Stimulated activated CD8-positive, alpha-beta memory T cell treated with anti-CD3 and anti-CD28 coated beads, Interleukin-12 subunit alpha, Interleukin-12 subunit beta, amount 100 ng/mL, for 24 hours (primary cell): ENCODE results near the gene DNER.

Experiments used
- DNase-seq: peaks from one replicate; pipeline ENCODE4 v3.0.0-alpha.2; 2020; ENCODE audit errors: extremely low read depth

Gene DNER

GRCh38 chr2:229501051-229501794 lies 213.1 kb downstream of the DNER start:
- no peak for DNase-seq

- DNase-seq = no peak
Measured at GRCh38 chr2:229492034-229492433, 222.3 kb downstream of the DNER start.

- no peak for DNase-seq
Measured at GRCh38 chr2:229490167-229490566, 224.2 kb downstream of the DNER start.

- no peak for DNase-seq
Measured at GRCh38 chr2:229489016-229489415, 225.3 kb downstream of the DNER start.

- no peak for DNase-seq
Measured at GRCh38 chr2:229488232-229488631, 226.1 kb downstream of the DNER start.

GRCh38 chr2:229486673-229487072 lies 227.7 kb downstream of the DNER start:
- DNase-seq = no peak

- DNase-seq = no peak
Measured at GRCh38 chr2:229485857-229486256, 228.5 kb downstream of the DNER start.

GRCh38 chr2:229477269-229477755 lies 237.0 kb downstream of the DNER start:
- DNase-seq = no peak

- DNase-seq = no peak
Measured at GRCh38 chr2:229475778-229476177, 238.6 kb downstream of the DNER start.

GRCh38 chr2:229474125-229474524 lies 240.2 kb downstream of the DNER start:
- DNase-seq = no peak

- no peak for DNase-seq
Measured at GRCh38 chr2:229470781-229471180, 243.6 kb downstream of the DNER start.

- DNase-seq = no peak
Measured at GRCh38 chr2:229467783-229468182, 246.6 kb downstream of the DNER start.

GRCh38 chr2:229463841-229464346 lies 250.5 kb downstream of the DNER start:
- no peak for DNase-seq

GRCh38 chr2:229462112-229462511 lies 252.2 kb downstream of the DNER start:
- no peak for DNase-seq

GRCh38 chr2:229456091-229456490 lies 258.3 kb downstream of the DNER start:
- no peak for DNase-seq

- no peak for DNase-seq
Measured at GRCh38 chr2:229454934-229455631, 259.3 kb downstream of the DNER start.

GRCh38 chr2:229453230-229453629 lies 261.1 kb downstream of the DNER start:
- no peak for DNase-seq

- DNase-seq = no peak
Measured at GRCh38 chr2:229451852-229452251, 262.5 kb downstream of the DNER start.

- no peak for DNase-seq
Measured at GRCh38 chr2:229447227-229447626, 267.1 kb downstream of the DNER start.

GRCh38 chr2:229446350-229446749 lies 268.0 kb downstream of the DNER start:
- no peak for DNase-seq

- DNase-seq = no peak
Measured at GRCh38 chr2:229445501-229446211, 268.7 kb downstream of the DNER start.

GRCh38 chr2:229445019-229445418 lies 269.3 kb downstream of the DNER start:
- no peak for DNase-seq
